SU-DHL-6 (cell line): ENCODE measurements around the gene RBM27.
A peak's percentile ranks its signal among the peaks of the same experiment; 100 is the strongest.

Source experiments
- H2AFZ ChIP-seq: fragments of 200-600 bp; sonication (generic); 2 replicates; pipeline ENCODE4 v1.6.1; 2014; ENCODE audit warnings: low read depth, mild to moderate bottlenecking, moderate library complexity, mixed read lengths, antibody characterized with exemption, low read length; ENCODE audit not compliant: severe bottlenecking
- H3F3A ChIP-seq: fragments of 200-600 bp; shearing (Covaris generic); 2 replicates; pipeline ENCODE4 v1.6.0; 2016; ENCODE audit warnings: antibody characterized with exemption, mild to moderate bottlenecking; ENCODE audit not compliant: insufficient read depth
- H3K27ac ChIP-seq: fragments of 200-600 bp; sonication (generic); 2 replicates; pipeline ENCODE4 v1.5.1; 2016; ENCODE audit warnings: low read depth, mild to moderate bottlenecking, low read length, moderate library complexity, mixed read lengths
- H3K27me3 ChIP-seq: fragments of 200-600 bp; sonication (generic), shearing (Covaris generic); 2 replicates; pipeline ENCODE4 v1.6.0; 2014; ENCODE audit warnings: mild to moderate bottlenecking, low read length
- H3K36me3 ChIP-seq: fragments of 200-600 bp; sonication (generic); 2 replicates; pipeline ENCODE4 v1.6.1; 2014; ENCODE audit warnings: mild to moderate bottlenecking, low read length, mixed read lengths
- H3K4me2 ChIP-seq: fragments of 300-600, 200-600 bp; shearing (Covaris generic), sonication (generic); 2 replicates; pipeline ENCODE4 v1.6.0; 2014; ENCODE audit warnings: low read length, low read depth, mild to moderate bottlenecking; ENCODE audit not compliant: poor library complexity, severe bottlenecking
- H3K4me3 ChIP-seq: fragments of 200-600 bp; sonication (generic); 2 replicates; pipeline ENCODE4 v1.5.1; 2014; ENCODE audit warnings: antibody characterized with exemption, low read length, mild to moderate bottlenecking, mixed read lengths; ENCODE audit not compliant: insufficient read depth, poor library complexity, severe bottlenecking
- H3K79me2 ChIP-seq: fragments of 200-600 bp; sonication (generic); 2 replicates; pipeline ENCODE4 v1.6.1; 2014; ENCODE audit warnings: mild to moderate bottlenecking, low read length, moderate library complexity; ENCODE audit not compliant: insufficient read depth
- H3K9ac ChIP-seq: fragments of 200-600 bp; sonication (generic); 2 replicates; pipeline ENCODE4 v1.7.0; 2014; ENCODE audit warnings: mild to moderate bottlenecking, low read length
- H3K9me2 ChIP-seq: fragments of 200-600 bp; sonication (generic); replicated peaks from 2 replicates; pipeline ENCODE4 v1.6.1; 2014; ENCODE audit warnings: low read length; ENCODE audit not compliant: insufficient read depth
- H3K9me3 ChIP-seq: fragments of 200-600 bp; sonication (generic); 2 replicates; pipeline ENCODE4 v1.6.1; 2014; ENCODE audit warnings: low read length, mixed read lengths; ENCODE audit not compliant: insufficient read depth
- H4K20me1 ChIP-seq: fragments of 200-600 bp; sonication (generic); 2 replicates; pipeline ENCODE4 v1.6.1; 2014; ENCODE audit warnings: low read depth, mild to moderate bottlenecking, antibody characterized with exemption, low read length, moderate library complexity, mixed read lengths
- EZH2phosphoT487 ChIP-seq: fragments of 200-600 bp; sonication (generic), shearing (Covaris generic); conservative IDR thresholded peaks from 2 replicates; pipeline ENCODE4 v1.6.1; 2018; ENCODE audit warnings: mild to moderate bottlenecking, antibody characterized with exemption, low read length, moderate library complexity, mixed read lengths
- TF ChIP-seq, protein P1 (sequence below): fragments of 200-600 bp; sonication (generic); IDR thresholded peaks from one replicate; pipeline ENCODE4 v1.5.1; 2017; ENCODE audit warnings: antibody characterized with exemption, mild to moderate bottlenecking, low read length, moderate library complexity; ENCODE audit not compliant: insufficient read depth, poor library complexity, severe bottlenecking

The RBM27 gene, protein sequence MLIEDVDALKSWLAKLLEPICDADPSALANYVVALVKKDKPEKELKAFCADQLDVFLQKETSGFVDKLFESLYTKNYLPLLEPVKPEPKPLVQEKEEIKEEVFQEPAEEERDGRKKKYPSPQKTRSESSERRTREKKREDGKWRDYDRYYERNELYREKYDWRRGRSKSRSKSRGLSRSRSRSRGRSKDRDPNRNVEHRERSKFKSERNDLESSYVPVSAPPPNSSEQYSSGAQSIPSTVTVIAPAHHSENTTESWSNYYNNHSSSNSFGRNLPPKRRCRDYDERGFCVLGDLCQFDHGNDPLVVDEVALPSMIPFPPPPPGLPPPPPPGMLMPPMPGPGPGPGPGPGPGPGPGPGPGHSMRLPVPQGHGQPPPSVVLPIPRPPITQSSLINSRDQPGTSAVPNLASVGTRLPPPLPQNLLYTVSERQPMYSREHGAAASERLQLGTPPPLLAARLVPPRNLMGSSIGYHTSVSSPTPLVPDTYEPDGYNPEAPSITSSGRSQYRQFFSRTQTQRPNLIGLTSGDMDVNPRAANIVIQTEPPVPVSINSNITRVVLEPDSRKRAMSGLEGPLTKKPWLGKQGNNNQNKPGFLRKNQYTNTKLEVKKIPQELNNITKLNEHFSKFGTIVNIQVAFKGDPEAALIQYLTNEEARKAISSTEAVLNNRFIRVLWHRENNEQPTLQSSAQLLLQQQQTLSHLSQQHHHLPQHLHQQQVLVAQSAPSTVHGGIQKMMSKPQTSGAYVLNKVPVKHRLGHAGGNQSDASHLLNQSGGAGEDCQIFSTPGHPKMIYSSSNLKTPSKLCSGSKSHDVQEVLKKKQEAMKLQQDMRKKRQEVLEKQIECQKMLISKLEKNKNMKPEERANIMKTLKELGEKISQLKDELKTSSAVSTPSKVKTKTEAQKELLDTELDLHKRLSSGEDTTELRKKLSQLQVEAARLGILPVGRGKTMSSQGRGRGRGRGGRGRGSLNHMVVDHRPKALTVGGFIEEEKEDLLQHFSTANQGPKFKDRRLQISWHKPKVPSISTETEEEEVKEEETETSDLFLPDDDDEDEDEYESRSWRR

DNA sequence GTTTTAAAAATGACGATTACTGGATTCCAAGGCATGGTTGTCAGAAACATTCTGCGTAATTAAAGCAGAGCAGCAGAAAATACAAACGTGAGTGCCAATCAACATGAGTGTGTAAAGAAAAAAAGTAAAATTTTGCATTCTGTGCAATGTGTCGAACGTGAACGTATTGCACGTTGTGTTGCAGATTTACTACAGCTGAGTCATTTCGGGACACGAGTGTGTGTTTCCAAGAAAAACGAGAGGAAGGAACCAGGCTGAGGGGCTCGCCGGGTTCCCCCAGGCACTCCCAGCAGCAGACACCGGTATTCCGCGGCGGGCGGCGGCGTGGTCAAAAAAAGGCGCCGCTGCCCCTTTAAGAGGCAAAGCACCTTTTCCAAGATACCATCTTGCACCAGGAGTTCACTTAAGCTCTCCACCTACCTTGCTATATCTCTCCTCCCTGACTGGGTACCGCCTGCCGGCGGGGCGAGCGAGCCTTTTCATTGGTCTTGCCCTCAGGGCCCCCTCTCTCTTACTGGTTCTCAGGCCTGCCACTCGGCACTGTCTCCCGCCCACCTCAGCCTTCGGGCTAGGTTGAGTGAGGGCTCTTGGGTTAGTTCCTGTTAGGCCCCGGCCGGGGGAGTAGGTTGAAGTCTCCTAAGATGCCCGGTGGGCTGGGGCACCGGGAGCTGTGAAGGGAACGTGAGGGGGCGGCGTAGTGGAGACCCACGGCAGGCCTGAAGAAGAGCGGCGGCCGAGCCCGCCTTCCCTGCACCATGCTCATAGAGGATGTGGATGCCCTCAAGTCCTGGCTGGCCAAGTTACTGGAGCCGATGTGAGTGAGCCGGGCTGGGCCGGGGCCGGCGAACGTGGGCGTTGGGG lies at the start of gene RBM27:
Gene RBM27 (plus strand): TSS at position 595 of the 861 bp plus-strand sequence. CDS start 161 bp downstream, at position 756.
- no peaks in the 10 kb centered on the region for H3K9me2 ChIP-seq
- H3K27me3 ChIP-seq, result no peaks in the 10 kb centered on the region
- H3K36me3 ChIP-seq, result no peaks in the 10 kb centered on the region
- peak within 1 kb of the TSS; percentile 94 for H3K4me3 ChIP-seq
- peaks cover 46% of the 10 kb centered on the region for H3K79me2 ChIP-seq
- H3F3A ChIP-seq, result no peaks in the 10 kb centered on the region
- H3K9me3 ChIP-seq, result no peaks in the 10 kb centered on the region
- peak within 1 kb of the TSS; percentile 63 for H3K27ac ChIP-seq
- TF ChIP-seq EZH2phosphoT487, result no peak
- TF ChIP-seq, protein P1, sequence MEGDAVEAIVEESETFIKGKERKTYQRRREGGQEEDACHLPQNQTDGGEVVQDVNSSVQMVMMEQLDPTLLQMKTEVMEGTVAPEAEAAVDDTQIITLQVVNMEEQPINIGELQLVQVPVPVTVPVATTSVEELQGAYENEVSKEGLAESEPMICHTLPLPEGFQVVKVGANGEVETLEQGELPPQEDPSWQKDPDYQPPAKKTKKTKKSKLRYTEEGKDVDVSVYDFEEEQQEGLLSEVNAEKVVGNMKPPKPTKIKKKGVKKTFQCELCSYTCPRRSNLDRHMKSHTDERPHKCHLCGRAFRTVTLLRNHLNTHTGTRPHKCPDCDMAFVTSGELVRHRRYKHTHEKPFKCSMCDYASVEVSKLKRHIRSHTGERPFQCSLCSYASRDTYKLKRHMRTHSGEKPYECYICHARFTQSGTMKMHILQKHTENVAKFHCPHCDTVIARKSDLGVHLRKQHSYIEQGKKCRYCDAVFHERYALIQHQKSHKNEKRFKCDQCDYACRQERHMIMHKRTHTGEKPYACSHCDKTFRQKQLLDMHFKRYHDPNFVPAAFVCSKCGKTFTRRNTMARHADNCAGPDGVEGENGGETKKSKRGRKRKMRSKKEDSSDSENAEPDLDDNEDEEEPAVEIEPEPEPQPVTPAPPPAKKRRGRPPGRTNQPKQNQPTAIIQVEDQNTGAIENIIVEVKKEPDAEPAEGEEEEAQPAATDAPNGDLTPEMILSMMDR, result no peak
- 0 out of 2 replicates have a peak, but pooled peaks cover 3% of the 10 kb centered on the region for H4K20me1 ChIP-seq
- peak within 1 kb of the TSS; percentile 94 for H3K4me2 ChIP-seq
- peak within 1 kb of the TSS; percentile 94 for H2AFZ ChIP-seq
- peak within 1 kb of the TSS; percentile 79 for H3K9ac ChIP-seq

DNA sequence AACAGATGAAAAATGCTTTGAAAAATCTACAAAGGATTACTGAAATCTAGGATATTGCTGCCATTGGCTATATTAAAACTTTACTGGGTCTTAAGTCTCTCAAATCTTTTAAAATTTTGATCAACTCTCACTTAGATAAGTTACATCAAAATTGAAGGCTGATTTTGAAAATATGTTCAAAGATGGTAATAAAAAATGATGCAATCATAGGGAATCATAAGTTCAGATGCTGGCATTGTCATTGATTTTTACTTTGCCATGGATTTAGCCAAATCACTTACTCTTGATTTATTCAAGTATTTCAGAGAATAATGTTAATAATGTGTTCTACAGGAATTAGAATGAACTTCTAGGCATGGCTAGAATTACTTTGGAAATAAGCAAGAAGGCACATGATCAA lies 45.1 kb upstream of the RBM27 start:
- Histone ChIP-seq H3K4me2 (no peak overlapping the region), H3K9ac (no peak overlapping the region), H4K20me1 (no peaks in the 10 kb centered on the region), H2AFZ (no peak overlapping the region), H3K9me2 (no peaks in the 10 kb centered on the region), H3K4me3 (no peak overlapping the region), H3K9me3 (no peaks in the 10 kb centered on the region), H3K79me2 (no peaks in the 10 kb centered on the region), H3K36me3 (peaks cover 50% of the 10 kb centered on the region), H3K27ac (no peak overlapping the region), H3F3A (no peaks in the 10 kb centered on the region), H3K27me3 (no peaks in the 10 kb centered on the region)
- no peak for TF ChIP-seq EZH2phosphoT487
- TF ChIP-seq, protein P1, result no peak

DNA sequence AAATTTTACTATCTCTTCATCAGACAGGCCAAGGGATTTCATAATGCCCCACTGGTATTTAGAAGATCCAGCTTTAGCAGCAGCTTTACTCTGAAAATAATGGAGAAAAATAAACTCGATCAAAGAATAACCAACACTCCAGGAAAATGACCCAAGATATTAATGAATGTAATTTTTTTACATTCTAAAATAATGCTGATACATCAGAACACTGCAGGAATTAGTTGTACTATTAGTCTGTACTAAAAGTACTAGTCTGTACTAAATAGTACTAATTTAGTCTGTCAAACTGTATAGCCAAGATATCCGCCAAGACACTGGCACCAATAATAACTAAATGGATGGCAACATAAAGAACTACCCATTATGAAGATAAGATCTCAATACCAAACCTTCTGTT lies 39.0 kb upstream of the RBM27 start:
- Histone ChIP-seq H3K4me3 (no peak overlapping the region), H3K9ac (no peak overlapping the region), H2AFZ (no peak overlapping the region), H3K36me3 (peaks cover 53% of the 10 kb centered on the region), H3K79me2 (peaks cover 7% of the 10 kb centered on the region; the same call in 1 of the 2 replicates), H3K27ac (no peak overlapping the region), H3F3A (no peaks in the 10 kb centered on the region; the same call in 1 of the 2 replicates), H4K20me1 (no peaks in the 10 kb centered on the region), H3K9me3 (no peaks in the 10 kb centered on the region), H3K9me2 (no peaks in the 10 kb centered on the region), H3K27me3 (no peaks in the 10 kb centered on the region), H3K4me2 (no peak overlapping the region)
- TF ChIP-seq, protein P1, result no peak
- TF ChIP-seq EZH2phosphoT487, result no peak
